C4-2B (cell line): ENCODE results near the gene CEP164.

ENCODE experiments used
- CTCF ChIP-seq: fragments of 450-650 bp; conservative IDR thresholded peaks from 2 replicates; pipeline ENCODE4 v1.5.1; 2017; ENCODE audit warnings: mild to moderate bottlenecking
- ZFX ChIP-seq: fragments of 450-650 bp; IDR thresholded peaks from 2 replicates; pipeline ENCODE4 v1.6.1; 2017

DNA sequence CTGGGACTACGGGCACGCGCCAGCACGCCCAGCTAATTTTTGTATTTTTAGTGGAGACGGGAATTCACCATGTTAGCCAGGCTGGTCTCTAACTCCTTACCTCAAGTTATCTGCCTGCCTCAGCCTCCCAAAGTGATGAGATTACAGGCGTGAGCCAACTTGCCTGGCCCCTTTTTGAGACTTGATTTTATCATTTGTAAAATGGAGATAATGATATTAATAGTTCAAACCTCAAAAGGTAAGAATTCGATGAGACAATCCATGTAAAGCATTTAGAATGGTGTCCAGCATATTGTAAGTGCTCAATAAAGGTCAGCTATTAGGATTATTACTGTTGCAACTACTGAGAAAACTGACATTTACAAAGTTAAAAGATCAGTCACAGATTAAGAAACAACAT is 8.9 kb upstream of the CEP164 start:
- no peak for TF ChIP-seq CTCF
- TF ChIP-seq ZFX = no peak
